ENCODE measurements around the gene ARID1B. TPM values are rescaled to one million over a fixed set of nuclear protein-coding genes. Genes with fewer than 3 reads are reported as not detected.

ARID1B gene
- total and polyA plus RNA-seq, 9 of the 15 experiments (the other 6 are each of a cell fraction or from before 2014, with no cell fraction given): 12.5 to 50.5 (median 25.8) TPM

- TF ChIP-seq ZNF609 (CRISPR knock-in tag; IDR thresholded peaks at IDR 0.05; ENCODE audit: borderline replicate concordance): 0 out of 2 replicates have a peak, but pooled peaks have one; percentile 35
- 0 out of 2 replicates have a peak, but pooled peaks have one; percentile 59 for TF ChIP-seq E2F5 (CRISPR knock-in tag; IDR thresholded peaks at IDR 0.05)
- no peak for TF ChIP-seq TSC22D4 (tag; IDR thresholded peaks at IDR 0.05)
- TF ChIP-seq CSDE1 (IDR thresholded peaks at IDR 0.05): no peak
- peak in 1 of 3 experiments; percentile 49; a peak in 2 of 6 replicates for TF ChIP-seq ZBTB11 (CRISPR knock-in tag; IDR thresholded peaks at IDR 0.05)
- peak; percentile 25; the same call in 1 of the 2 replicates for TF ChIP-seq POLR2AphosphoS5 (IDR thresholded peaks at IDR 0.05; ENCODE audit: control insufficient read depth, insufficient read depth, low read depth, low read length)
- peak; percentile 47; the same call in 1 of the 2 replicates for TF ChIP-seq TAF7 (tag; IDR thresholded peaks at IDR 0.05)
- TF ChIP-seq HIVEP1 (CRISPR knock-in tag; IDR thresholded peaks at IDR 0.05): no peak
- no peak for TF ChIP-seq SRSF1 (IDR thresholded peaks at IDR 0.05; ENCODE audit: low read depth, low read length)
- peak; percentile 83 for TF ChIP-seq ZFX (CRISPR knock-in tag; IDR thresholded peaks at IDR 0.05)
- TF ChIP-seq CCNT2 (IDR thresholded peaks at IDR 0.05; ENCODE audit: borderline replicate concordance, extremely low read depth, insufficient read length, low read depth, low read length): peak; percentile 56
- TF ChIP-seq PCBP1 (IDR thresholded peaks at IDR 0.05; ENCODE audit: low read depth, low read length, poor library complexity, severe bottlenecking): peak; percentile 13
- TF ChIP-seq ZBTB17 (CRISPR knock-in tag; IDR thresholded peaks at IDR 0.05): peak; percentile 22; the same call in 1 of the 2 replicates
- peak; percentile 65 for TF ChIP-seq CTBP1 (IDR thresholded peaks at IDR 0.05; ENCODE audit: borderline replicate concordance)
- 0 out of 4 replicates have a peak, but pooled peaks of 1 of the 2 experiments have one; percentile 10 for TF ChIP-seq KDM4B (IDR thresholded peaks at IDR 0.05; ENCODE audit: borderline replicate concordance in 2 of 2, low read depth in 1 of 2)
- no peak for TF ChIP-seq ZNF143 (CRISPR knock-in tag; IDR thresholded peaks at IDR 0.05)
Measured at GRCh38 chr6:156779206-156780094, 2.3 kb downstream of the ARID1B start (continued).
